Heart left ventricle (tissue), 13 donors: Measurements from ENCODE around the gene TMEM273.

Experiments
- CTCF ChIP-seq, 12 donors: fragments of 200-600 bp; sonication (generic) in 4 of 12; IDR thresholded peaks; one replicate each; pipeline versions ENCODE4 v1.5.0 to v1.8.0; 2018 to 2022; ENCODE audit warnings: antibody characterized with exemption in 12 of 12, mild to moderate bottlenecking in 5 of 12
- POLR2A ChIP-seq, 2 donors: fragments of 450-650 bp; IDR thresholded peaks; one replicate each; pipeline ENCODE4 v1.6.1; 2017; ENCODE audit warnings: antibody characterized with exemption in 2 of 2, mild to moderate bottlenecking in 2 of 2, moderate library complexity in 2 of 2
- donor health status: ischemic (EF 13 %, LVEDD 7.1; RV severe dilation, severe dysfunction).
- donor health status: DM: no; HTN: yes; CAD: no.
- donor health status: DM: no; HTN: no; CAD: no.
- donor health status: ischemic (EF 25% LVEDD 6.9; RV normal size, moderate dysfunction).
- donor health status: ischemic (EF 25% LVEDD 5.7; RV mildly dilated, moderate dysfunction).
- donor health status: ischemic (EF 35%, LVEDD 5.7; RV mildly dilated, moderate dysfunction).
- donor health status: nonischemic (EF 11% LVEDD 7.7; RV severe dilation, severe dysfunction).
- donor health status: DM: yes; HTN: yes; CAD: no.
- donor health status: PGD.
- donor health status: ischemic (EF 29% LVEDD 5.4; RV normal size, mild dysfunction).
- donor health status: nonischemic (EF 23%, LVEDD 6.1; RV moderate dilation, normal function).

GRCh38 chr10:49109669-49110340 lies 78.4 kb downstream of the TMEM273 start:
- no peak for TF ChIP-seq POLR2A (IDR thresholded peaks at IDR 0.05)
- TF ChIP-seq CTCF (IDR thresholded peaks at IDR 0.05): no peak
